ENCODE results near the gene SMG7.

Gene SMG7

DNA sequence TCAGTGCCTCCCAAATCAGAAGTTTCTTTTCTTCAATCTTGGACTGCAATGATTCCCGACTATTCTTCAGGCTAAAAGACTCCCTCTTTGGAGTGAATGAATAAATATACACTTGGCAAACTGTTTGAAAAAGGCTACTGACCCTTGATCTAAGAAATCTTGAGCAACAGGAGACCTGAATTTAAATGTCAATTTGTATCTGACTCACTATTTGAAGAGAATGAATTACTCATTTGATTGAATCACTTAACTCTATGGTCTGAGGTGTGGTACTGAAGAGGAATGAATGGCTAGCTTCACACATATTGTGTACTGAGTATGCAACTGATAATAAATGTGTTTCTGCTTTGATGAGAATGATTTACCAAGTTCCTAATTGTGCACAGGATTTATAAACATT, 4.6 kb upstream of the SMG7 start:
- no peak for DNase-seq (ENCODE audit: low spot score)

DNA sequence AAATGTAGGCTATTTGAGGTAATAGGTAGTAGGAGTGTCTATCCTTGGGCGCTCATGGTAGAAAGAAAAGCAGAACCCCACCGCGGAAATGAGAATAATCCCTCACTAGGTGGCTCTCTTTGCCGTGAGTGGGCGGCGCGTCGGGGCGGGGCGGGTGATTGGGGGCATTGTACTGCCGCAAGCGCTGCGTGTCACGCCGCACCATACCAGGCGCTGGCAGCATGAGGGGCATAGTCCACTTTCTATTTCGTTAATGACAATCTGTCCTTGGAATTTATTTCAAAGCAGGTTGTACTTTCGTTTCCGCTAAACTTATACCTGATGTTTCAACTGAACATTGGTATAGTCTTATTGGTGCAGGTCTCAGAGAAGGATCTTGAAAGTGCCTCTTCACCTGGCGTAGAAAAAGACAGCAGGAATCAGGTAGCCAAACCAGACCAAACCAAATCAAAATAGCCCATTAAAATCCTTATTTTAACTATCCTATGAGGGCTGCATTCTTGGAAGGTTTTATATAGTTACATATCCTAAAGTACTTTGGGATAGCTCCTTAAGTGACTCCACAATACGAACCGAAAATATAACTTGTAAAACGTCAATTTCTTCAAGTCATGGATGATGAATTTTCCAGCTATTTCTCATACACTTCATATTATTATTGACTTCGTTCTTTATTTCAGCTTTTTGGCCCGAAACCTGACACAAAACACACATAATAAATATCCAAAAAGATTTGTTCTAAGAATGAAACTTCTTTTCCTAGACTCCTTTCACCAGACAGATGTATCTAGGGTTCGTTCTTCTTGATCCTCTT, 1.9 kb upstream of the SMG7 start:
- peak; percentile 89 for DNase-seq (ENCODE audit: low spot score)

DNA sequence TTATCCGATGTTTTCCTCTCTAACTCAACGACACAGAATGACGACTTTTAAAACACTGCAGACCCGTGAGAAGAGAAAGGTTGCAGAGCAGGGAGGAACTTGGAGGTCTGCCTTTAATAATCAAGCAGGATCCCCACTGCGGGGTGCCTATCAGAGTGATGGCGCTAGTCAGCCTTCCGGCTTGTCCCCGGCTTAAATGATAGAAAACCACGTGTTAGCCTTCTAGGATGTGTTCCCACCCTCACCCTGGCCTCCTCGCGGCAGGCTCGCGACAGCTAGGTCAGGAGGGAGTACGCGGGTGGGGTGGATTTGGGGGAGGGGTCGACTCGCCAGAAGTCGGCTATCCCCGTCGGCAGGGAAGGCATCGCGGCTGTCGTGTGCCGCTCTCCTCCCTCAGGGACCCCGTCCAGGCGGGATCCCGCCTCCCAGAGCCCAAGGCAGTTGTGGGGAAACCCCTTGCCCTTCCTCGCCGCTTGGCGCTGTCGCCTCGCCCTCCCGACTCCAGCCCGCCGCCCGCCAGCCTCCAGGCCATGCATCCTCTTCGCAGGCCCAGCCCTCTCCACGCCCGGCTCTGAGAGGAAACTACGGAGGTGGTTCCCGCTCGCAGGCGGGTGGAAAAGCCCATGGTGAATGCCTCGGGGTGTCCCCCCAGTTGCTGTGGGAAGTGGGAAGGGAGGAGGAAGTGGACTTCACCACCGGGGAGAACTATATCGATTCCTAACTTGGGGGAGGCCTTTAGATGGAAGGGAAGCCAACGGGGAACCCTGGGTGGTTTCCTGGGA, 1.1 kb upstream of the SMG7 start:
- peak; percentile 82 for DNase-seq (ENCODE audit: low spot score)

DNA sequence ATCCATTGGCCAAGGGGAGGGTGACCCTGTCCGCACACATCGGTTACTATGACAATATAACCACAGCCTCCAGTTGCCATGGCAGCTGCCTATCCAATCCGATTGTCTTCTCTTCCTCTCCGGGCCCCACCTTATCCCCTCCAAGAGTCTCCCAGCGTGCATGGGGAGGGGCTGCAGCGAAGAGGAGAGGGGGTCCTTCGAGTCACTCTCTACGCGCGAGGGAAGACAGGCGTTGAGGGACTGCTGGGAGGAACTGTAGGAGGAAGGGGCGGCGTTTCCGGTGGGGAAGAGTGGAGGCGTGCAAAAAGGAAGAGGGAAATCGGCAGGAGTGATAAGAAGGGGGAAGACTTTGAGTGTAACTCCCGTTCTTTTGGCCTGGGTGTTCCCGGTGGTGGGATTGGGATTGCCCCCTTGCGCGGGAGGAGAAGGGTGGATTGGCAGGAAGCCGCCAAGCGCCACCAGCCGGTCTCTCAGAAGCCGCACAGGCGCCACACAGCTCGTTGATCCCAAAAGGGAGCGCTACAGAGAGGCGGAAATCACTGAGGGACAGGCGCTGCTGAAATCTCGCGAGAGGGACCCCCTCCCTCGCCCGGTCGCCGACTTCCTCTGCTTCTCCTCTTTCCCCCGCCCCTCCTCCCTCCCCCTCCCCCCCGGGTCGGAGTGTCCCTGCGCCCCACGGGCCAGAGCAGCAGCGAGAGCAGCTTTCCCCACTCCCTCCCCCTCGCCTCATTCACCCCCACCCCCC, 384 bp upstream of the SMG7 start:
- DNase-seq (ENCODE audit: low spot score): peak; percentile 97

DNA sequence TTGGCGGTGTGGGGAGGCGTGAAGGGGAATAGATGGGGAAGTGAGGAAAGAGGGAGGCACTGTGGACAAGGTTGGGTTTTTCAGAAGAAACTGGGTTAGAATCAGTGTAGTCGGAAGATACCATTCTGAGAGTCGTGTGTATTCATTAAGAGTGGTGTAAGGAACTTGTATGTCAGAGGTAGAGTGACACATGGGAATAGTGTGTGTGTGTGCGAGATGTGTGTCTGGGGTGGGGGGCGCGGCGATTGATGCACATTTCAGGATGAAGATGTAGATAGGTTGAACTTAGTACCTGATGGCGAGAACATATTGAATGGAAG, 878 bp downstream of the SMG7 start:
- DNase-seq (ENCODE audit: low spot score): no peak

DNA sequence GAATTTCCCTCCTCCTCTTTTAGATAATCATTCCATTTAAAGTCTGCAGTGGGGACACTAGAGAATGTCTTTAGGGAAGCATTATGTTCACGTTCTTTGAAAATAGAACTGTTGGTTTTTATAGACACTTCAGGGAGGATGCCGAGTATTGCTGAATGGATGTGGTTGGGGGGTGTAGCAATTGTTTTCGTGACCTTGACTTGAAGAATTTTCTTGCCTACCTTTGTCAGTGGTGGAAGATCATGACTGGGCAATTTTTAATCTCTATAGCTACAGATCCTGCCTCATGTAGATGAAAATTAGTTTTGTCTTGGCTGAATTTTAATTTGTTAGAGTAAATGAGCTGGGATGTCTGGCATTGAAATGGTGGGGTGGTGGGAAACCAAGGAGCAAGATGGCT, 3.8 kb downstream of the SMG7 start:
- DNase-seq (ENCODE audit: low spot score): no peak

DNA sequence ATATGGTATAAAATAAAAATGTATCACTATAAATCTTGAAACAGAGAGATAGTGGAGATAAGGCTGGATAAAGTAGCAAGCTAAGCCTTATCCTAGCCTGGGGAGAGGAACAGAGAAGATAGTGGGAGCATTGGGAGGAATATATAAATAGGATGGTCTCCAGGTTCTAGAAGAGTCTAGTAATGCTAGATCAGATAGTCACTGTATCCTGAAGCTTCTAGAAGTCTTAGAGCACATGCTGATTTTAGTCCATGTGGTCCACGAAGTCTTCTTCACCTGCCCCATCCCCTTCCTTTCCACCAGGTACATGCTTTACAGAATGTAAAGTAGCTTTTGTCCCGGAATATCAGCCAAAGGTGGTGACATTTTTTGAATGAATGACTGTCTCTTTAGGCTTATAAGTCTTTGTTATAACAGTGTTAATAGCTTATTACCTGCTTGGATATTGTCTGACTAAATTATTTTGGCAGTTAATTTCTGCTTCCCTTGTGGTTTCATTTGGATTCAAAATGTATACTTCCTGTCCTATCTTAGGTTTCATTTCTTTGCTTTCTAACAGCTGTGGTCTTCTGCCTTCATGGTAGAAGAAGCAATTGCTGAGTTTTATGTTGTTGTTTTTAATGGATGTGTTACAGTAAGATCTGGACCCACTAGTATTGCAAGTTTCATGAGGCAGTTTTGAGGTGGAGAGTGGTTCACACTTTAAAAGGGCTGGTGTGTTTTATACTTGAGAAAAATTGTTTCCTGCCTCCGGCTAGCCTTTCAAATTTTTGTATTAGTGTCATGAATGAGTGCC, 5.9 kb downstream of the SMG7 start:
- DNase-seq (ENCODE audit: low spot score): no peak

DNA sequence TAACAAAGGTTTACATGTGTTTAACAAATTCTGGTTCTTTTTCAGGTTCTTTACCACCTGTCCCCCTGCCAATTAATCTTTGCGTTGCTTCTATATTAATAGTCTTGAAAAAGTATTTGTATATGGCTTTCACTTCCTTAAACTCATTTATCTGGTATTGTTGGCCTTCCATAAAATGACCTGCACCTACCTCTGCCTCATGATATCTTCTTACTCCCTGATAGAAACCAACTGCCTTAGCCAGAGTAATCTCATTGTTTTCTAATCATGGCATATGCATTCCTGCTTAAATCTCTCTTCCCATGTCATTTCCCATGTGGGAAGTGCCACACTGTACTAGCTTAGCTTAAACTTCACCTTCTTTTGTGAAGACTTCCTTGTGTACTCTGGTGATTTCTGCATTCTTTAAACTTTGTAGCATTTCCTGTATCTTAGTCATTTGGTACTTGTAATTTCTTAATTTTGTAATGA, 8.7 kb downstream of the SMG7 start:
- peak; percentile 34 for DNase-seq (ENCODE audit: low spot score)

DNA sequence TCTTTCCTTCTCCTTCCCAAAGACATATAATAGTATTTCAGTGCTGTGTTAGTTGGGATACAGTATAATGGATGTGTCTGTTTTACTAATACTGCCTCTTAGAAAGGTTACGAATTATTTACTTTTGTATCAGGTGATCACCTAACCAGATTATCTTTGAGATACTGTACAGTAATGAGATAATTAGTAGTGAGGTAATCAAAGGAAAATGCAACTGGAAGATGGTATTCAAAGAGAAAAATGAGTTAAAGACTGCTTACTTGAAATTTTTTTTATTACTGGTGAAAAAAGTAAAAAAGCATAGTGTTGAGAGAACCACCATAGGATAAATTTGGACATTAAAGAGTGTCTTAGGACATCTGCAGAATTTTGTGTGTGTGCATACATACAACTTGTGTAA, 10.9 kb downstream of the SMG7 start:
- DNase-seq (ENCODE audit: low spot score): no peak

DNA sequence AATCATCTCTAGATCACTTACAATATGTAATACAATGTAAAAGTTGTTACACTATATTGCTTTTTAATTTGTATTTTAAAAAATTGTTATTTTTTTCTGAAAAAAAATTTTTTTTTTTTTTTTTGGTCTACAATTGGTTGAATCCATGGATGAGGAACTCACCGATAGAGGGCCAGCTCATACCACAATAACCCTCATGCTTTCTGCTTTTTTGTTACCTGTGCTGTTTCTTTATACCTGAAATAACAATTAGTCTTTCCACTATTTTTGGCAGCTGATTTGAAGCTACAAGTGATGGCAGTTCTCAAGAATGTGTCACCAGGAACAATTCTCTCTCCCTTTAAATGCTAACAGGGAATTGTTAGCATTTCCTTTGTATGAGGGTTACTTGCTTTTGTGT, 12.0 kb downstream of the SMG7 start:
- no peak for DNase-seq (ENCODE audit: low spot score)

DNA sequence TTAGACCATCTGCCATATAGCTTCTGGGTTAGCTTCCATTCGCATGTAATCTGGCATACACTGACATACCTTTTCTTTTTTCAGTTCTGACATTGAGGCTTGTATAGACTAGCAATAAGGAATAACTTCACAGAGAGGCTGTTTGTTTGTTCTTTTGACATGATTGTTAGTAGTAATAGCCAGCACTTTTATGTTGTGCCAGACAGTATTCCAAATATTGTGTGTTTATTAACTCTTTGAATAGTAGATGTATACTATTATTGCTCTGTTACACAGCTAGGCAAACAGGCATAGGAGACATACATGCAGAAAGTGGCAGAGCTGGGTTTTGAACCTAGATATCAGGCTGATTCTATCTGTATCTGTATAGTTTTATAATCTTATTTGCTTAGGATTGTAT, 12.6 kb downstream of the SMG7 start:
- DNase-seq (ENCODE audit: low spot score): no peak

DNA sequence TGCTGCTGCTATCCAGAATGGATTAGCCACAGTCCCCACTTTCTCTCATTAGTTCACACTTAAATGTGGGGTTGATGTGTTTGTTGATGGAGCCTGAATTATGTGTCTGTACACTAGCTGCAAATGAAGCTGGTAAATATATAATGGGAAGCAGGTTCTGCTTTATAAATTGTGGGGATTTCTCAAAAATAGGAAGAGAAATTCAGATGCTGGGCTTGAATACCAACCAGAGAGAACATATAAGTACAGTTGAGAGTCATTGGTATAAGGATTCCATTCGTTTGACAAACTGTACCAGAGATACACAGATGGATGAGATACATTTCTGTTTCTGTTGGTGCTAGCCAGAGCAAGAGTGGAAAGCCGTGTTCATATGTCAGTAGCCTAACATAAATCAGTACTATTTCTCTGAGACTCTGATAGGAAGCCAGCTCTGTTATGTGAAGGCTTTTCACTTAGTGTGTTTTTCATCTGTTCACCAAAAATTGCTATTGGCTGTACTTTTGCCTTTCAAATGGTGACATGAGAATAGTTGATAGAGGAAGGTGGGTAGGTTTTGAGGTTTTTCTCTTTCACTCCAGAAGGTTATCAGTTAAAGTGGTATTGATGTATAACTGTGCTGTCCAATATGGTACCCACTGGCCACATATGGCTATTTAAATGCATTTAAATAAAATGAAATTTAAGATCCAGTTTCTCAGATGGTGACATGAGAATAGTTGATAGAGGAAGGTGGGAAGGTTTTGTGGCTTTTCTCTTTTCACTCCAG, 15.6 kb downstream of the SMG7 start:
- no peak for DNase-seq (ENCODE audit: low spot score)

DNA sequence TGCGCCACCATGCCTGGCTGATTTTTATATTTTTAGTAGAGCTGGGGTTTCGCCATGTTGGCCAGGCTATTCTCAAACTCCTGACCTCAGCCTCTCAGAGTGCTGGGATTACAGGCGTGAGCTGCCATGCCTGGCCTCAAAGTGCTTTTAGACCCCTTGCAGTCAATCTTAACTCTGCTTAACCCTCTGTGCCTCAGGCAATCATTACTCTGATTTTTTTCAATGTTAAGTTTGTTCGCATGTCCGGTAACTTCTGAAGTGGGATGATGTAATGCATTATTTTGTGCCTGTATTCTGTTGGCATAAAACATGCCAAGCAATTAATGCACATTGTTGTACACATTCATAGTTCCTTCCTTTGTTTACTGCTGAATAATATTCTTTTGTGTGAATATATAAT, 18.6 kb downstream of the SMG7 start:
- no peak for DNase-seq (ENCODE audit: low spot score)

DNA sequence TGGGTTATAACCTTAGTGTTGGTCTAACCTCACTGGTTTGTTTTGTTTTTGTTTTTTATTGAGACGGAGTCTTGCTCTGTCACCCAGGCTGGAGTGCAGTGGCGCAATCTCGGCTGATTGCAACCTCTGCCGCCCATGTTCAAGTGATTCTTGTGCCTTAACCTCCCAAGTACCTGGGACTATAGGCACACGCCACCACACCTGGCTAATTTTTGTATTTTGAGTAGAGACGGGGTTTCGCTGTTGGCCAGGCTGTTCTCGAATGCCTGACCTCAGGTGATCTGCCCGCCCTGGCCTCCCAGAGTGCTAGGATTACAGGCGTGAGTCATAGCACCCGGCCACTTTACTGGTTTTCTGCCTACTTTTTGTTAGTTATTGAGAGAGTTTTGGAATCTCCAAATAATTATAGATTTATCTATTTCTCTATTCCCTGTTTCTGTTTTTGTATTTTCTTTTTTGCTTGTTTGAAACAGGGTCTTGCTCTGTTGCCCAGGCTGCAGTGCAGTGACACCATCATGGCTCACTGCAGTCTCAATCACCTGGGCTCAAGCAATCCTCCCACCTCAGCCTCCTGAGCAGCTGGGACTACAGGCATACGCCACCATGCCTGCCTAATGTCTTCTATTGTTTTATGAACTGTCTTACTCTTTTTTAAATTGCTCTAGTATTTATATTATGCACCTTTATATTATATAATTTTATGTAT, 21.4 kb downstream of the SMG7 start:
- DNase-seq (ENCODE audit: low spot score): no peak

DNA sequence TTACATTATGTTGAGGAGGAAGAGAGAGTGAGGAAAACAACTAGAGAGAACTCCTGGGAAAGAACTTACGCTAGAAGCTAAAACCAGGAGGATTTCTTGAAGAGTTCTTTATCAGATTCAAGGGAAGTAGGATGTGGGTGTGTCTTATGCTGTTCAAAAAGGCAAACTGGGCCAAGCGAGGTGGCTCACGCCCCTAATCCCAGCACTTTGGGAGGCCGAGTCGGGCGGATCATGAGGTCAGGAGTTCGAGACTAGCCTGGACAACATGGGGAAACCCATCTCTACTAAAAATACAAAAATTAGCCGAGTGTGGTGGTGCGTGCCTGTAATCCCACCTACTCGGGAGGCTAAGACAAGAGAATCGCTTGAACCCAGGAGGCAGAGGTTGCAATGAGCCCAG, 23.1 kb downstream of the SMG7 start:
- DNase-seq (ENCODE audit: low spot score): no peak

DNA sequence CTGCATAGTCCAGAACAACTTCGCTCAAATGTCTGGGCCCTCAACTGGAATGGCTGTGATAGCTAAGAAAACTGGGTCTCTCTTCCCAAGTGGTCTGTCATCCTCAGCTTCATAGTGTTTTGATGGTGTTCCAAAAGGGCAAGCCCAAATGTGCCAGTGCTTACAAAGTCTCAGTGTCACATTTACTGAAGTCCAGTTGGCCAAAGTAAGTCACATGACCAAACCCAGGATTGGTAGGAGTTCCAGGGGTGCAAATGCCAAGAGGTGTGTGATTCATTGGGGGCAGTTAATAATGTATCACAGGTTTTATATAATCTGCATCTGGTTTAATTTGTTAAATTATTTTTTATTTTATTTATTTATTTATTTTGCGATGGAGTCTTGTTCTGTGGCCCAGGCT, 24.9 kb downstream of the SMG7 start:
- DNase-seq (ENCODE audit: low spot score): no peak

DNA sequence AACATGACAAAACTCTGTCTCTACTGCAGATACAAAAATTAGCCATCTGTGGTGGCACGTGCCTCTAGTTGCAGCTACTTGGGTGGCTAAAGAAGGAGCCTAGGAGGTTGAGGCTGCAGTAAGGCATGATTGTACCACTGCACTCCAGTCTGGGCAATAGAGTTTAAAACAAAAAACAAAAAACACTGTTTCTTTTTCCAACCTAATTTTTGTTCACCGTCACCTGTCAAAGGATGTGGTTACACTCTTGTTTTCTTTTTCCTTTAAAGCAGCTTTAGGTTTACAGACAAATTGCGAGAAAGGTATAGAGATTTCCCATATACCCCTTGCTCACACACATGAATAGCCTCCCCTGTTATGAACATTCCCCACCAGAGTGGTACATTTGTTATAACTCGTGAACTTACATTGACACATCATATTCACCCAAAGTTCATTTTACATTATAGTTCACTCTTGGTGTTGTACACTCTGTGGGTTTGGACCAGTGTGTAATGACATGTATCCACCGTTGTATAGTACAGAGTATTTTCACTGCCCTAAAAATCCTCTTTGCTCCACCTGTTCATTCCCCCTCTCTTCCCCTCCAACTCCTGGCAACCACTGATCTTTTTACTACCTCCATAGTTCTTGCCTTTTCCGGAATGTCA, 26.2 kb downstream of the SMG7 start:
- DNase-seq (ENCODE audit: low spot score): no peak

DNA sequence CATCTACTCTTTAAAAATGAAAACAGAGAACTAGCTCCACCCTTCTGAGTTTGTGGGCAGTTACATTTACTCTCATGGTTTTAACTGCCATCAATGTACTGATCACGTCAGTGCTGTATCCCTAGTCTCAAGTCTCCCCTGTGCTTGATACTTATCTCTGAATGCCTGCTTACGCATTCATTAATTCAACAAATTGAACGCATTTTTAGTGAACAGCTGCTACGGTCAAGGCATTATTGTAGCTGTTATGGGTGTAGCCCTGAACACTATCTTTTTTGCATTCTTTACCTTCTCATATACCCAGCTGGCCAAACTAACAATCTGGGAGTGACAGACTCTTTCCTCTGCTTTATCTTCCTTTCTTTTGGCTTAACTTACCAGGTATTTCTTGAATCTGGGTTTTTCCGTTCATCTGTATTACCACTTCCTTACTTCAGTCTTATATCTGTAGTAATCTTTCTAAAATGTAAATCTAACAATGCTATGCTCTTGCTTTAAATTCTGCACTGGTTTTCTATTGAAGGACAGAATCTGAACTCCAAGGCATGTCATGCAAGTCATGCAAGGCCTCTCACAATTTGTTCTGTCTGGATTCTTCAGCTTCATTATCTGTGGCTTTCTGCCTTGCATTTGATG, 33.3 kb downstream of the SMG7 start:
- no peak for DNase-seq (ENCODE audit: low spot score)

DNA sequence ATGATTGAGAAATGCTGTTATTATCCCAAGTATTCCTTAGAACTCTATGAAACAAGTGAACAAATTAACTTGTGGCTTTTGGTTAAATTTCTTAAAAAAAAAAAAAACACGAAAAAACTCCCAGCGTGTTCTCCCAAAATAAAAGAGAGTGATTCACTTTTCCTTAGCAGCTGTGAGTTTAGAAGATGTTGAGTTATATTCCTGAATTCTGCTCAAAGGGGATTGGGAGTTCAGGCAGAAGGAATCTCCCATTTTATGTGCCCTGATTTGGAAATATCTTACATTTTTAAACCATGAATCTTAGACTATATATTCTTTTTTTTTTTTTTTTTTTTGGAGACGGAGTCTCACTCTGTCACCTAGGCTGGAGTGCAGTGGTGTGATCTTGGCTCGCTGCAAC, 34.3 kb downstream of the SMG7 start:
- DNase-seq (ENCODE audit: low spot score): no peak

DNA sequence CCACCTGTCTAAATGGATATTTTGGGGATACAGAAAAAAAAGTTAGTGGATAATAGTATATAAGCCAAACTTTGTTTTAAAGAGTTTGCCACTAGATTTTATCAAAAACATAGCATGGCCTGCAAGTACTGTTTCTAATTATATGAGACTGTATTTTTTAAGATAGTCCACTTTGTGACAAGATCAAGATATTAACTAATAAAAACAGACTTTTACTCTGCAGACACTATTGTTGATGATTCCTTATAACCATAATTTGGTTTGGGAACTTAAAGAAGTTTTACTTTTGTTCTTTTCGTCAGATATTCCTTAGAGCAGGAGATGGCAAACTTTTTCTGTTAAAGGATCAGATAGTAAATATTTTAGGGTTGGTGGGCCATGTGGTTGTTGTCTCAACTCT, 36.4 kb downstream of the SMG7 start:
- no peak for DNase-seq (ENCODE audit: low spot score)
